GM12873 (cell line): ENCODE results near the gene STARD10.

Experiments used
- CTCF ChIP-seq: IDR thresholded peaks from 2 replicates; pipeline ENCODE4 v1.5.1; 2012; ENCODE audit warnings: low read depth, mild to moderate bottlenecking, moderate library complexity, low read length, control low read depth; ENCODE audit not compliant: insufficient read depth; ENCODE audit errors: missing control alignments

The STARD10 gene

GRCh38 chr11:72783144-72783905 is 10.5 kb downstream of the STARD10 start:
- TF ChIP-seq CTCF = no peak

GRCh38 chr11:72782081-72782920 is 11.5 kb downstream of the STARD10 start:
- no peak for TF ChIP-seq CTCF

GRCh38 chr11:72781313-72782080 is 12.3 kb downstream of the STARD10 start:
- TF ChIP-seq CTCF = no peak

GRCh38 chr11:72781063-72781312 is 12.9 kb downstream of the STARD10 start:
- no peak for TF ChIP-seq CTCF

GRCh38 chr11:72780296-72781062 is 13.4 kb downstream of the STARD10 start:
- no peak for TF ChIP-seq CTCF

GRCh38 chr11:72779495-72780128 is 14.2 kb downstream of the STARD10 start:
- TF ChIP-seq CTCF = no peak
